NB4 (cell line): ENCODE measurements around the gene CDH7.

Experiments used
- CTCF ChIP-seq: IDR thresholded peaks from one replicate; pipeline ENCODE4 v1.5.1; 2012; ENCODE audit warnings: low read depth, low read length
- MAX ChIP-seq: IDR thresholded peaks from 2 replicates; pipeline ENCODE4 v1.6.1; 2011; ENCODE audit warnings: low read depth, low read length
- MYC ChIP-seq: IDR thresholded peaks from 2 replicates; pipeline ENCODE4 v1.6.1; 2011; ENCODE audit warnings: low read depth, low read length
- POLR2A ChIP-seq: IDR thresholded peaks from 2 replicates; pipeline ENCODE4 v1.6.1; 2011; ENCODE audit warnings: mild to moderate bottlenecking; ENCODE audit not compliant: insufficient read length; ENCODE audit errors: extremely low read depth

- peak; percentile 48 for TF ChIP-seq CTCF
- no peak for TF ChIP-seq POLR2A
- no peak for TF ChIP-seq MAX
- no peak for TF ChIP-seq MYC
Measured at GRCh38 chr18:65753520-65753919, 2.7 kb downstream of the CDH7 start.
